HAP-1 (cell line): Measurements from ENCODE around the gene SPA17.
A peak's percentile ranks its signal among the peaks of the same experiment; 100 is the strongest.

Experiments
- DNase-seq, 2 experiments: peaks; one replicate each; pipeline ENCODE4 v3.0.0-alpha.2; 2016 to 2020; ENCODE audit warnings: low spot score in 2 of 2
- H3K27me3 ChIP-seq: fragments of 250-450 bp; sonication (Bioruptor Pico); 2 replicates; pipeline ENCODE4 v1.5.1; 2020; ENCODE audit warnings: low read depth, mild to moderate bottlenecking, moderate library complexity
- H3K36me3 ChIP-seq: fragments of 250-450 bp; sonication (Bioruptor Pico); replicated peaks from 2 replicates; pipeline ENCODE4 v1.5.1; 2020; ENCODE audit warnings: mild to moderate bottlenecking
- H3K4me1 ChIP-seq: fragments of 250-450 bp; sonication (Bioruptor Pico); 2 replicates; pipeline ENCODE4 v1.5.1; 2020; ENCODE audit warnings: mild to moderate bottlenecking
- H3K4me3 ChIP-seq: fragments of 250-450 bp; sonication (Bioruptor Pico); 2 replicates; pipeline ENCODE4 v1.5.1; 2020; ENCODE audit warnings: mild to moderate bottlenecking, moderate library complexity
- H3K9me3 ChIP-seq: fragments of 250-450 bp; sonication (Bioruptor Pico); 2 replicates; pipeline ENCODE4 v1.5.1; 2020; ENCODE audit warnings: mild to moderate bottlenecking, moderate library complexity
- in situ Hi-C: fragments of 300-500 bp; cut with MboI; formaldehyde crosslinking; loops from 3 replicates; pipeline ENCODE4 v1.14.3; 2020; ENCODE audit warnings: low sequenced_read_pairs, inconsistent platforms, mixed read lengths

Gene SPA17

GRCh38 chr11:124673333-124674167 lies at the start of gene SPA17, which contains the start of gene SIAE:
SPA17 (plus strand) TSS chr11:124673904; CDS start chr11:124675265, 1,361 bp downstream.
SIAE (minus strand) TSS chr11:124673739; CDS start chr11:124673708, 31 bp downstream.
- peaks cover 11% of the 10 kb centered on the region for H3K4me1 ChIP-seq
- in situ Hi-C loops = loop anchor here (5.0 kb wide), 1 partner anchor 89 kb away; the partner anchor contains the start of gene ESAM
- no peaks in the 10 kb centered on the region for H3K9me3 ChIP-seq
- peak within 1 kb of the TSS; percentile 79 for H3K4me3 ChIP-seq
- no peaks in the 10 kb centered on the region for H3K27me3 ChIP-seq
- peak; percentile 92 to 97 for DNase-seq
- H3K36me3 ChIP-seq = peaks cover 2% of the 10 kb centered on the region

- in situ Hi-C loops = loop anchor here (25.0 kb wide), 2 partner anchors 787 to 1188 kb away; partner anchors contain the start of gene GRAMD1B
- Histone ChIP-seq H3K4me3 (no peak overlapping the region), H3K9me3 (no peaks in the 10 kb centered on the region), H3K27me3 (no peaks in the 10 kb centered on the region), H3K36me3 (peaks cover 42% of the 10 kb centered on the region), H3K4me1 (peaks cover 3% of the 10 kb centered on the region; the same call in 1 of the 2 replicates)
- DNase-seq = no peak
These were observed 48.1 kb upstream of the SPA17 start for GRCh38 chr11:124625504-124626168.

- Histone ChIP-seq H3K27me3 (no peaks in the 10 kb centered on the region), H3K36me3 (peaks cover 61% of the 10 kb centered on the region), H3K4me3 (no peak overlapping the region), H3K4me1 (peaks cover 3% of the 10 kb centered on the region; the same call in 1 of the 2 replicates), H3K9me3 (no peaks in the 10 kb centered on the region)
- in situ Hi-C loops = loop anchor here (25.0 kb wide), 2 partner anchors 785 to 1190 kb away; partner anchors contain the start of gene GRAMD1B
- DNase-seq = no peak
These were observed 46.2 kb upstream of the SPA17 start for GRCh38 chr11:124627546-124627945.

GRCh38 chr11:124629961-124630360 lies 43.7 kb upstream of the SPA17 start:
- Histone ChIP-seq H3K4me3 (no peak overlapping the region), H3K27me3 (no peaks in the 10 kb centered on the region), H3K9me3 (no peaks in the 10 kb centered on the region), H3K36me3 (peaks cover 69% of the 10 kb centered on the region), H3K4me1 (no peaks in the 10 kb centered on the region)
- no peak for DNase-seq
- in situ Hi-C loops = loop anchor here (25.0 kb wide), 2 partner anchors 782 to 1193 kb away; partner anchors contain the start of gene GRAMD1B

- Histone ChIP-seq H3K36me3 (peaks cover 70% of the 10 kb centered on the region), H3K27me3 (no peaks in the 10 kb centered on the region), H3K4me1 (no peaks in the 10 kb centered on the region), H3K4me3 (no peak overlapping the region), H3K9me3 (no peaks in the 10 kb centered on the region)
- in situ Hi-C loops = loop anchor here (25.0 kb wide), 2 partner anchors 779 to 1196 kb away; partner anchors contain the start of gene GRAMD1B
- no peak for DNase-seq
These were observed 40.3 kb upstream of the SPA17 start for GRCh38 chr11:124633355-124633754.

GRCh38 chr11:124635932-124636331 lies 37.8 kb upstream of the SPA17 start:
- in situ Hi-C loops = loop anchor here (25.0 kb wide), 2 partner anchors 776 to 1199 kb away; partner anchors contain the start of gene GRAMD1B
- H3K4me1 ChIP-seq = no peaks in the 10 kb centered on the region
- no peak overlapping the region for H3K4me3 ChIP-seq
- no peak for DNase-seq
- peaks cover 60% of the 10 kb centered on the region for H3K36me3 ChIP-seq
- no peaks in the 10 kb centered on the region for H3K27me3 ChIP-seq
- H3K9me3 ChIP-seq = no peaks in the 10 kb centered on the region

- Histone ChIP-seq H3K36me3 (peaks cover 34% of the 10 kb centered on the region), H3K4me1 (no peaks in the 10 kb centered on the region), H3K4me3 (no peak overlapping the region), H3K9me3 (no peaks in the 10 kb centered on the region), H3K27me3 (no peaks in the 10 kb centered on the region)
- DNase-seq = no peak
- in situ Hi-C loops = loop anchor here (25.0 kb wide), 2 partner anchors 774 to 1201 kb away; partner anchors contain the start of gene GRAMD1B
These were observed 35.2 kb upstream of the SPA17 start for GRCh38 chr11:124638500-124638899.

- in situ Hi-C loops = loop anchor here (25.0 kb wide), 2 partner anchors 773 to 1202 kb away; partner anchors contain the start of gene GRAMD1B
These were observed 34.5 kb upstream of the SPA17 start for GRCh38 chr11:124639186-124639585.

GRCh38 chr11:124640666-124641065 lies 33.0 kb upstream of the SPA17 start:
- Histone ChIP-seq H3K27me3 (no peaks in the 10 kb centered on the region), H3K4me3 (no peak overlapping the region), H3K9me3 (no peaks in the 10 kb centered on the region), H3K4me1 (peaks cover 6% of the 10 kb centered on the region), H3K36me3 (peaks cover 26% of the 10 kb centered on the region)
- in situ Hi-C loops = loop anchor here (10.0 to 25.0 kb wide), 4 partner anchors 194 to 1203 kb away; partner anchors contain the start of genes GRAMD1B and ROBO3
- peak in 1 of 2 experiments; percentile 22 for DNase-seq

More at GRCh38 chr11:124639186-124639585, 34.5 kb upstream of the SPA17 start:
- no peak for DNase-seq
- no peaks in the 10 kb centered on the region for H3K27me3 ChIP-seq
- no peaks in the 10 kb centered on the region for H3K9me3 ChIP-seq
- H3K4me1 ChIP-seq = no peaks in the 10 kb centered on the region
- H3K36me3 ChIP-seq = peaks cover 32% of the 10 kb centered on the region
- no peak overlapping the region for H3K4me3 ChIP-seq

- in situ Hi-C loops = loop anchor here (10.0 to 25.0 kb wide), 4 partner anchors 192 to 1205 kb away; partner anchors contain the start of genes GRAMD1B and ROBO3
- peaks cover 6% of the 10 kb centered on the region for H3K4me1 ChIP-seq
- H3K4me3 ChIP-seq = no peak overlapping the region
- H3K9me3 ChIP-seq = no peaks in the 10 kb centered on the region
- no peaks in the 10 kb centered on the region for H3K27me3 ChIP-seq
- H3K36me3 ChIP-seq = peaks cover 9% of the 10 kb centered on the region
- no peak for DNase-seq
These were observed 31.1 kb upstream of the SPA17 start for GRCh38 chr11:124642628-124643027.

- Histone ChIP-seq H3K4me1 (peaks cover 6% of the 10 kb centered on the region), H3K9me3 (no peaks in the 10 kb centered on the region), H3K27me3 (no peaks in the 10 kb centered on the region), H3K36me3 (peaks cover 4% of the 10 kb centered on the region; the same call in 1 of the 2 replicates), H3K4me3 (no peak overlapping the region)
- in situ Hi-C loops = loop anchor here (10.0 to 25.0 kb wide), 4 partner anchors 192 to 1206 kb away; partner anchors contain the start of genes GRAMD1B and ROBO3
- no peak for DNase-seq
These were observed 30.6 kb upstream of the SPA17 start for GRCh38 chr11:124643042-124643604.

- H3K4me3 ChIP-seq = no peak overlapping the region
- no peak for DNase-seq
- in situ Hi-C loops = loop anchor here (10.0 to 25.0 kb wide), 4 partner anchors 191 to 1207 kb away; partner anchors contain the start of genes GRAMD1B and ROBO3
- no peaks in the 10 kb centered on the region for H3K27me3 ChIP-seq
- peaks cover 6% of the 10 kb centered on the region for H3K4me1 ChIP-seq
- H3K36me3 ChIP-seq = peaks cover 4% of the 10 kb centered on the region; the same call in 1 of the 2 replicates
- no peaks in the 10 kb centered on the region for H3K9me3 ChIP-seq
These were observed 29.9 kb upstream of the SPA17 start for GRCh38 chr11:124643605-124644425.
